Measurements from ENCODE around the gene EFNA1.

GRCh38 chr1:155082301-155083051, 45.2 kb upstream of the EFNA1 start:
- TF ChIP-seq MAX (CRISPR knock-in tag; IDR thresholded peaks at IDR 0.05) (0 out of 2 replicates have a peak, but pooled peaks have one; percentile 2), CTCF (IDR thresholded peaks at IDR 0.05) (no peak), SMAD3 (CRISPR knock-in tag; IDR thresholded peaks at IDR 0.05; ENCODE audit: borderline replicate concordance) (no peak), MXD4 (CRISPR knock-in tag; IDR thresholded peaks at IDR 0.05; ENCODE audit: borderline replicate concordance) (no peak), HMGXB4 (CRISPR knock-in tag; IDR thresholded peaks at IDR 0.05) (no peak), JUN (CRISPR knock-in tag; IDR thresholded peaks at IDR 0.05) (no peak), HMGA2 (CRISPR knock-in tag; IDR thresholded peaks at IDR 0.05) (no peak), MLX (CRISPR knock-in tag; IDR thresholded peaks at IDR 0.05) (no peak), ZSCAN18 (CRISPR knock-in tag; IDR thresholded peaks at IDR 0.05) (no peak)

Data from WTC11 (cell line).